ENCODE results near the gene BORA. TPM values are rescaled to one million over a fixed set of nuclear protein-coding genes. Genes with fewer than 3 reads are reported as not detected.

BORA gene
- total and polyA plus RNA-seq, 2 experiments from 2014 or later = 12.0 to 23.9 TPM

GRCh38 chr13:72792640-72793039 lies 64.9 kb downstream of the BORA start (continued):
- TF ChIP-seq, protein P1, sequence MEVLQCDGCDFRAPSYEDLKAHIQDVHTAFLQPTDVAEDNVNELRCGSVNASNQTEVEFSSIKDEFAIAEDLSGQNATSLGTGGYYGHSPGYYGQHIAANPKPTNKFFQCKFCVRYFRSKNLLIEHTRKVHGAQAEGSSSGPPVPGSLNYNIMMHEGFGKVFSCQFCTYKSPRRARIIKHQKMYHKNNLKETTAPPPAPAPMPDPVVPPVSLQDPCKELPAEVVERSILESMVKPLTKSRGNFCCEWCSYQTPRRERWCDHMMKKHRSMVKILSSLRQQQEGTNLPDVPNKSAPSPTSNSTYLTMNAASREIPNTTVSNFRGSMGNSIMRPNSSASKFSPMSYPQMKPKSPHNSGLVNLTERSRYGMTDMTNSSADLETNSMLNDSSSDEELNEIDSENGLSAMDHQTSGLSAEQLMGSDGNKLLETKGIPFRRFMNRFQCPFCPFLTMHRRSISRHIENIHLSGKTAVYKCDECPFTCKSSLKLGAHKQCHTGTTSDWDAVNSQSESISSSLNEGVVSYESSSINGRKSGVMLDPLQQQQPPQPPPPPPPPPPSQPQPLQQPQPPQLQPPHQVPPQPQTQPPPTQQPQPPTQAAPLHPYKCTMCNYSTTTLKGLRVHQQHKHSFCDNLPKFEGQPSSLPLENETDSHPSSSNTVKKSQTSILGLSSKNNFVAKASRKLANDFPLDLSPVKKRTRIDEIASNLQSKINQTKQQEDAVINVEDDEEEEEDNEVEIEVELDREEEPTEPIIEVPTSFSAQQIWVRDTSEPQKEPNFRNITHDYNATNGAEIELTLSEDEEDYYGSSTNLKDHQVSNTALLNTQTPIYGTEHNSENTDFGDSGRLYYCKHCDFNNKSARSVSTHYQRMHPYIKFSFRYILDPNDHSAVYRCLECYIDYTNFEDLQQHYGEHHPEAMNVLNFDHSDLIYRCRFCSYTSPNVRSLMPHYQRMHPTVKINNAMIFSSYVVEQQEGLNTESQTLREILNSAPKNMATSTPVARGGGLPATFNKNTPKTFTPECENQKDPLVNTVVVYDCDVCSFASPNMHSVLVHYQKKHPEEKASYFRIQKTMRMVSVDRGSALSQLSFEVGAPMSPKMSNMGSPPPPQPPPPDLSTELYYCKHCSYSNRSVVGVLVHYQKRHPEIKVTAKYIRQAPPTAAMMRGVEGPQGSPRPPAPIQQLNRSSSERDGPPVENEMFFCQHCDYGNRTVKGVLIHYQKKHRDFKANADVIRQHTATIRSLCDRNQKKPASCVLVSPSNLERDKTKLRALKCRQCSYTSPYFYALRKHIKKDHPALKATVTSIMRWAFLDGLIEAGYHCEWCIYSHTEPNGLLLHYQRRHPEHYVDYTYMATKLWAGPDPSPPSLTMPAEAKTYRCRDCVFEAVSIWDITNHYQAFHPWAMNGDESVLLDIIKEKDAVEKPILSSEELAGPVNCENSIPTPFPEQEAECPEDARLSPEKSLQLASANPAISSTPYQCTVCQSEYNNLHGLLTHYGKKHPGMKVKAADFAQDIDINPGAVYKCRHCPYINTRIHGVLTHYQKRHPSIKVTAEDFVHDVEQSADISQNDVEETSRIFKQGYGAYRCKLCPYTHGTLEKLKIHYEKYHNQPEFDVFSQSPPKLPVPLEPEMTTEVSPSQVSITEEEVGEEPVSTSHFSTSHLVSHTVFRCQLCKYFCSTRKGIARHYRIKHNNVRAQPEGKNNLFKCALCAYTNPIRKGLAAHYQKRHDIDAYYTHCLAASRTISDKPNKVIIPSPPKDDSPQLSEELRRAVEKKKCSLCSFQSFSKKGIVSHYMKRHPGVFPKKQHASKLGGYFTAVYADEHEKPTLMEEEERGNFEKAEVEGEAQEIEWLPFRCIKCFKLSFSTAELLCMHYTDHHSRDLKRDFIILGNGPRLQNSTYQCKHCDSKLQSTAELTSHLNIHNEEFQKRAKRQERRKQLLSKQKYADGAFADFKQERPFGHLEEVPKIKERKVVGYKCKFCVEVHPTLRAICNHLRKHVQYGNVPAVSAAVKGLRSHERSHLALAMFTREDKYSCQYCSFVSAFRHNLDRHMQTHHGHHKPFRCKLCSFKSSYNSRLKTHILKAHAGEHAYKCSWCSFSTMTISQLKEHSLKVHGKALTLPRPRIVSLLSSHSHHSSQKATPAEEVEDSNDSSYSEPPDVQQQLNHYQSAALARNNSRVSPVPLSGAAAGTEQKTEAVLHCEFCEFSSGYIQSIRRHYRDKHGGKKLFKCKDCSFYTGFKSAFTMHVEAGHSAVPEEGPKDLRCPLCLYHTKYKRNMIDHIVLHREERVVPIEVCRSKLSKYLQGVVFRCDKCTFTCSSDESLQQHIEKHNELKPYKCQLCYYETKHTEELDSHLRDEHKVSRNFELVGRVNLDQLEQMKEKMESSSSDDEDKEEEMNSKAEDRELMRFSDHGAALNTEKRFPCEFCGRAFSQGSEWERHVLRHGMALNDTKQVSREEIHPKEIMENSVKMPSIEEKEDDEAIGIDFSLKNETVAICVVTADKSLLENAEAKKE (CRISPR knock-in tag; IDR thresholded peaks at IDR 0.05) = no peak
- TF ChIP-seq EZH2 (IDR thresholded peaks at IDR 0.05; ENCODE audit: low read depth, unreplicated experiment) (no peak), NANOG (IDR thresholded peaks at IDR 0.05; ENCODE audit: borderline replicate concordance) (no peak), CREB1 (CRISPR knock-in tag; IDR thresholded peaks at IDR 0.05; ENCODE audit: low read depth) (no peak), EZH2phosphoT487 (IDR thresholded peaks at IDR 0.05; ENCODE audit: unreplicated experiment) (no peak)

DNA sequence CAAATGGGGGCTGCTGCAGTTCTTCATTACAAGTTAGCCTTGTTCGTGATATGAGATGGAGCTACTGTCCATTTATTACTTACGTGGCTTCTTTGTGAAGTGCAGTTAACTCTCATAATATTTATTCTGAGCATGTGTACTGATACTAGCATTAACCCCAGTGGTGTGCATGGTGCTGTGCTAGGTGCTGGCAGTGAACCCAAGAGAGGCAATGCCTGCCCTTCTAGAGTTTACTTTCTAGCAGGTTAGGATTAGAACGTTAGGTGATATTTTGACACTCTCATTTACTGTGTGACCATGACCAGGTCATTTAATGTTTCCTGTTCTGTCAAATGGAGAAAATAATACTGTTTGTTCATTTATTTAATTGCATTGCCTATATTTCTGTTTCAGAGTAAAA lies 71.1 kb downstream of the BORA start:
- Histone ChIP-seq H3K9me2 (ENCODE audit: insufficient read depth) (no peaks in the 10 kb centered on the region), H4K20me1 (replicated peaks; ENCODE audit: insufficient read depth) (no peaks in the 10 kb centered on the region), H3K4me2 (no peak overlapping the region), H2AFZ (no peak overlapping the region), H3K36me3 (ENCODE audit: insufficient read depth) (no peaks in the 10 kb centered on the region), H3K27me3 (ENCODE audit: insufficient read depth) (no peaks in the 10 kb centered on the region), H3K27ac (ENCODE audit: low read depth) (no peak overlapping the region), H3F3A (replicated peaks; ENCODE audit: low read depth) (no peaks in the 10 kb centered on the region), H3K79me2 (replicated peaks; ENCODE audit: insufficient read depth) (no peaks in the 10 kb centered on the region), H3K4me3 (no peak overlapping the region), H3K4me1 (ENCODE audit: insufficient read depth) (no peaks in the 10 kb centered on the region)
- no peak overlapping the region for H3K27ac Mint-ChIP-seq
- H3K4me3 Mint-ChIP-seq = no peak overlapping the region
- no peaks in the 10 kb centered on the region for H3K27me3 Mint-ChIP-seq (ENCODE audit: insufficient read depth, low read depth, poor library complexity)
- no peaks in the 10 kb centered on the region for H3K4me1 Mint-ChIP-seq
- H3K36me3 Mint-ChIP-seq (ENCODE audit: low read depth) = peaks cover 15% of the 10 kb centered on the region
- ATAC-seq (no peak), DNase-seq (ENCODE audit: low spot score) (no peak)
- H3K9me3 Mint-ChIP-seq = no peaks in the 10 kb centered on the region
- no peak for TF ChIP-seq NANOG (IDR thresholded peaks at IDR 0.05; ENCODE audit: borderline replicate concordance)
- TF ChIP-seq, protein P1 (CRISPR knock-in tag; IDR thresholded peaks at IDR 0.05) = no peak
- TF ChIP-seq POLR2AphosphoS5 (IDR thresholded peaks at IDR 0.05; ENCODE audit: low read depth) = no peak
